ENCODE results near the gene BPIFA1.

BPIFA1 gene

GRCh38 chr20:33263784-33264183 is 28.0 kb downstream of the BPIFA1 start:
- no peak for TF ChIP-seq CTCF (IDR thresholded peaks at IDR 0.05; ENCODE audit: low read depth, low read length)
- no peak for DNase-seq (ENCODE audit: extremely low read depth, low read depth)

- no peak for TF ChIP-seq CTCF (IDR thresholded peaks at IDR 0.05; ENCODE audit: low read depth, low read length)
- no peak for DNase-seq (ENCODE audit: extremely low read depth, low read depth)
Measured at GRCh38 chr20:33267701-33268100, 31.9 kb downstream of the BPIFA1 start.

- no peak for DNase-seq (ENCODE audit: extremely low read depth, low read depth)
- TF ChIP-seq CTCF (IDR thresholded peaks at IDR 0.05; ENCODE audit: low read depth, low read length): no peak
Measured at GRCh38 chr20:33272155-33272873, 36.5 kb downstream of the BPIFA1 start.

- TF ChIP-seq CTCF (IDR thresholded peaks at IDR 0.05; ENCODE audit: low read depth, low read length): no peak
- DNase-seq (ENCODE audit: extremely low read depth, low read depth): no peak
Measured at GRCh38 chr20:33273117-33273851, 37.5 kb downstream of the BPIFA1 start.

- no peak for TF ChIP-seq CTCF (IDR thresholded peaks at IDR 0.05; ENCODE audit: low read depth, low read length)
- no peak for DNase-seq (ENCODE audit: extremely low read depth, low read depth)
Measured at GRCh38 chr20:33275215-33275614, 39.4 kb downstream of the BPIFA1 start.

- TF ChIP-seq CTCF (IDR thresholded peaks at IDR 0.05; ENCODE audit: low read depth, low read length): no peak
- no peak for DNase-seq (ENCODE audit: extremely low read depth, low read depth)
Measured at GRCh38 chr20:33275871-33276270, 40.1 kb downstream of the BPIFA1 start.
